Measurements from ENCODE around the gene GLIPR1. TPM values are rescaled to one million over a fixed set of nuclear protein-coding genes. Genes with fewer than 3 reads are reported as not detected.
"Not testable (repeated sequence)": the region's sequence is repeated elsewhere in the genome, so short reads cannot be mapped to it uniquely, and the experiment has no call there.

Gene GLIPR1
- total RNA-seq, 1 donor from 2014 or later, result 5.8 TPM

- FAIRE-seq (no peak), DNase-seq (ENCODE audit: low read depth) (peak; percentile 68)
- no peak for TF ChIP-seq CTCF (IDR thresholded peaks at IDR 0.05; ENCODE audit: insufficient read depth, low read length, severe bottlenecking)
- no peaks in the 10 kb centered on the region for H3K36me3 ChIP-seq (ENCODE audit: control insufficient read depth, insufficient read depth, low read length)
- H3K4me3 ChIP-seq (ENCODE audit: low read depth, low read length), result no peak overlapping the region
- H3K27me3 ChIP-seq (ENCODE audit: control insufficient read depth, insufficient read depth, low read length), result no peaks in the 10 kb centered on the region
These were observed 32.7 kb upstream of the GLIPR1 start for GRCh38 chr12:75447691-75448393.

- no peaks in the 10 kb centered on the region for H3K36me3 ChIP-seq (ENCODE audit: control insufficient read depth, insufficient read depth, low read length)
- H3K4me3 ChIP-seq (ENCODE audit: low read depth, low read length), result no peak overlapping the region
- DNase-seq (ENCODE audit: low read depth) (peak; percentile 74), FAIRE-seq (no peak)
- no peak for TF ChIP-seq CTCF (IDR thresholded peaks at IDR 0.05; ENCODE audit: insufficient read depth, low read length, severe bottlenecking)
- no peaks in the 10 kb centered on the region for H3K27me3 ChIP-seq (ENCODE audit: control insufficient read depth, insufficient read depth, low read length)
These were observed 27.8 kb upstream of the GLIPR1 start for GRCh38 chr12:75452675-75453330.

- TF ChIP-seq CTCF (IDR thresholded peaks at IDR 0.05; ENCODE audit: insufficient read depth, low read length, severe bottlenecking), result no peak
- Histone ChIP-seq H3K4me3 (ENCODE audit: low read depth, low read length) (no peak overlapping the region), H3K36me3 (ENCODE audit: control insufficient read depth, insufficient read depth, low read length) (no peaks in the 10 kb centered on the region), H3K27me3 (ENCODE audit: control insufficient read depth, insufficient read depth, low read length) (no peaks in the 10 kb centered on the region)
- DNase-seq (ENCODE audit: low read depth), result no peak
- no peak for FAIRE-seq
These were observed 24.7 kb upstream of the GLIPR1 start for GRCh38 chr12:75455839-75456238.

GRCh38 chr12:75457191-75457590 lies 23.4 kb upstream of the GLIPR1 start:
- no peak for FAIRE-seq
- H3K4me3 ChIP-seq (ENCODE audit: low read depth, low read length), result no peak overlapping the region
- no peak for TF ChIP-seq CTCF (IDR thresholded peaks at IDR 0.05; ENCODE audit: insufficient read depth, low read length, severe bottlenecking)
- no peak for DNase-seq (ENCODE audit: low read depth)
- no peaks in the 10 kb centered on the region for H3K27me3 ChIP-seq (ENCODE audit: control insufficient read depth, insufficient read depth, low read length)
- H3K36me3 ChIP-seq (ENCODE audit: control insufficient read depth, insufficient read depth, low read length), result no peaks in the 10 kb centered on the region

DNA sequence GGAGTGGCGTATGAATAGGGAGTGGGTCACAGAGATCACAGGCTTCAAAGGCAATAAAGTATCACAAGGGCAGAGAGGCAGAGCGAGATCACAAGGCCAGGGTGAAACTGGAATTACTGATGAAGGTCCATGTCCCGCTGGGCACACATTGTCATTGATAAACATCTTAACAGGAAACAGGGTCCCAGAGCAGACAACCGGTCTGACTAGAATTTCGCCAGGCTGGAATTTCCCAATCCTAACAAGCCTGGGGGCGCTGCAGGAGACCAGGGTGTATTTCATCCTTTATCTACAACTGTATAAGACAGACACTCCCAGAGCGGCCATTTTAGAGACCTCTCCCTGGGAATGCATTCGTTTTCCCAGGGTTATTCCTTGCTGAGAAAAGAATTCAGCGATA lies 22.7 kb upstream of the GLIPR1 start:
- H3K27me3 ChIP-seq (ENCODE audit: control insufficient read depth, insufficient read depth, low read length); DNase-seq (ENCODE audit: low read depth); H3K36me3 ChIP-seq (ENCODE audit: control insufficient read depth, insufficient read depth, low read length); H3K4me3 ChIP-seq (ENCODE audit: low read depth, low read length); FAIRE-seq: not testable (repeated sequence)

GRCh38 chr12:75459755-75460154 lies 20.8 kb upstream of the GLIPR1 start:
- FAIRE-seq (no peak), DNase-seq (ENCODE audit: low read depth) (no peak)
- no peak for TF ChIP-seq CTCF (IDR thresholded peaks at IDR 0.05; ENCODE audit: insufficient read depth, low read length, severe bottlenecking)
- Histone ChIP-seq H3K27me3 (ENCODE audit: control insufficient read depth, insufficient read depth, low read length) (no peaks in the 10 kb centered on the region), H3K4me3 (ENCODE audit: low read depth, low read length) (no peak overlapping the region), H3K36me3 (ENCODE audit: control insufficient read depth, insufficient read depth, low read length) (no peaks in the 10 kb centered on the region)
